Occipital lobe (tissue), 2 donors: Measurements from ENCODE around the gene NMNAT1. TPM values are rescaled to one million over a fixed set of nuclear protein-coding genes. Genes with fewer than 3 reads are reported as not detected.
"Not testable (repeated sequence)": the region's sequence is repeated elsewhere in the genome, so short reads cannot be mapped to it uniquely, and the experiment has no call there.

Experiments used
- DNase-seq: peaks from one replicate; lab custom pipeline; 2025; lab: John Stamatoyannopoulos, UW
- total RNA-seq: library from RNA; depleted of rRNA; stranded (reverse); fragments of >200 nt; gene quantifications from one replicate; pipeline ENCODE4 v1.2.3, GENCODE V29; 2014

Gene NMNAT1
- 6.1 TPM for total RNA-seq

DNA sequence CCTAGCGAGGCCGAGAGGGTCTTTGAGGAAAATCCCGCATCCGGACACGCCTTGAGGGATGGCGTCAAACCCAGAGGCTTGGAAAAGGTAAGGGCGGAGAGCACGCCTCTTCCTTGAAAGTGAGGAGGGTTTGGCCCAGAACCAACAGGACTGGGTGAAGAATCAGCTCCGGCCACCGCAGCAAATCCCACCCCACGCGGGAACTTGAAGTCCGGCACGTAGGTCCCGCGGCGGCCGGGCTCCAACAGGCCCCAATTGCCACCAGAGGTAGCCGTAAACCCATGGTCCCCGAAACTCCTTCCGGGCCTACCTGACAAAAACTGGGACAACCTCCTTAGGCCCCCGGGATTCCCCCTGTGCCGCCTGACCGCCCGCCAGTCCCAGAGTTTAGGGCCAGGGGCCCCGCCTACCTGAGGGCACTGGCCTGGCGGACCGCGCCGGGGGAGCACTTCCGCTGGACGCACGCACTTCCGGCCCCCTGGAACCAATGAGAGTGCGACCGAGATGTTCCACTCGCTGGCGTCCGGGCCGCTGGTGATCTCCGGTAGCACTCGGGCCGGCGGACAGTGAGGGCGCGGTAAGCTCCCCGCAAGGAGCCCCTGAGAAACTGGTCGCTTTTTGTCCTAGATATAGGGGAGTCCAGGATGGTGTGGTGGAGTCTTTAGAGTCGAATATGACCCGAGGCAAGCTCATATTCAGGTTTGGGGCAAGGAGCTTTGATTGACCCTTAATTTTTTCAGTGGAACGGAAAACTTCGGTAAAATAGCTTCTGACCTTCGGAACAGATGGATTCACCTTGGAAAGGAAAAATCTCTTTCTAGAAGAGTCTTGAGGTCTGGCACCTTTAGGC is at the start of gene NMNAT1, which contains the start of gene LZIC:
NMNAT1 (plus strand) TSS at position 537 of the 850 bp plus-strand sequence. CDS start 28,599 bp downstream, outside the sequence.
LZIC (minus strand) TSS at position 453 of the 850 bp plus-strand sequence. CDS start 6,772 bp downstream, outside the sequence.
- peak; percentile 90 for DNase-seq

DNA sequence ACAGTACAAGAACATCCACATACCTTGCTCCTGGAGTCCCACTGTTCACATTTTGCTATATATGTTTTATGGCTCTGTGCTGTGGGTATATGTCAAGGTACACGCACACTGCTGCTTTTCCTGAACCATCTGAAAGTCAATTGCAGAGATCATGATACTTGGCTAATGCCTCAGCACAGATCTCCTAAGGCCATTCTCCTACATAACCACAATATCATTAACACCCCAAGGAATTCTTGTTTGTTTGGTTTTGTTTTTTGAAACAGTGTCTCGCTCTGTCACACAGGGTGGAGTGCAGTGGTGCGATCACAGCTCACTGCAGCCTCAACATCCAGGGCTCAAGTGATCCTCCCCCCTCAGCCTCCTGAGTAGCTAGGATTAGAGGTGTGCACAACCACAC is 49.2 kb upstream of the NMNAT1 start:
- no peak for DNase-seq

DNA sequence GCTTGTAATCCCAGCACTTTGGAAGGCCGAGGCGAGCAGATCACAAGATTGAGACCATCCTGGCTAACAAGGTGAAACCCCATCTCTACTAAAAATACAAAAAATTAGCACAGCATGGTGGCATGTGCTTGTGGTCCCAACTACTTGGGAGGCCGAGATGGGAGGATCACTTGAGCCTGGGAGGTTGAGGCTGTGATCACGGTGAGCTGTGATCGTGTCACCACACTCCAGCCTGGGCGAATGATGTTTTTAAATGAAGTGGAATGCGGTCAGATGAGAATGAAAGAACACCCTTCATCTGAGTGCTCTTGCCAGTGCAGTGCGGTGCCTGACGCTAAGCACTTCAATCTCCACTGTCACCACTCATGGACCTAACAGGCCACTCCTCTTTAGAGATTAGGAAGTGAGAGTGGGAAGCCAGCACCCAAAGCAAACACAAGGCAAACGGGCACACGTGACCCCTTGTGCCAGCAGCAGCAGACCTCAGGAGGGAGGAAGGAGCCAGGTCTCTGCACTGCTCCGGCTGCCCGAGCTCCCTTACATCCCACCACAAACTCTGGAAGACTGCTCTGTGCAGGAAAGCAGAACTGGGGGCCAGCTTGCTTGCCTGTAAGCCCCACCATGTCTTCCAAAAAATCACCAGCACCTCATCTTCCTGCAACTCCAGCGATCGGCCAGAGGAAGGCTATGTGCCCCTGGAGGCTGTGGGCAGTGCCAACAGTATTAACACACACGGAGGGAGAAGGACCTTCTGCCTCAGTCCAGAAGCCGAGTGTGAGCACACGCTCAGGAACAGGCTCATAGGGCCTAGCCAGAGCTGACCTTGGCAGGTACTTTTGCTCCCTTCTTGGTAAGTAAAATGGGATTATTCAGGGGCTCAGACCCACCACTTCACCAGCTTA is 42.9 kb upstream of the NMNAT1 start:
- DNase-seq: no peak

DNA sequence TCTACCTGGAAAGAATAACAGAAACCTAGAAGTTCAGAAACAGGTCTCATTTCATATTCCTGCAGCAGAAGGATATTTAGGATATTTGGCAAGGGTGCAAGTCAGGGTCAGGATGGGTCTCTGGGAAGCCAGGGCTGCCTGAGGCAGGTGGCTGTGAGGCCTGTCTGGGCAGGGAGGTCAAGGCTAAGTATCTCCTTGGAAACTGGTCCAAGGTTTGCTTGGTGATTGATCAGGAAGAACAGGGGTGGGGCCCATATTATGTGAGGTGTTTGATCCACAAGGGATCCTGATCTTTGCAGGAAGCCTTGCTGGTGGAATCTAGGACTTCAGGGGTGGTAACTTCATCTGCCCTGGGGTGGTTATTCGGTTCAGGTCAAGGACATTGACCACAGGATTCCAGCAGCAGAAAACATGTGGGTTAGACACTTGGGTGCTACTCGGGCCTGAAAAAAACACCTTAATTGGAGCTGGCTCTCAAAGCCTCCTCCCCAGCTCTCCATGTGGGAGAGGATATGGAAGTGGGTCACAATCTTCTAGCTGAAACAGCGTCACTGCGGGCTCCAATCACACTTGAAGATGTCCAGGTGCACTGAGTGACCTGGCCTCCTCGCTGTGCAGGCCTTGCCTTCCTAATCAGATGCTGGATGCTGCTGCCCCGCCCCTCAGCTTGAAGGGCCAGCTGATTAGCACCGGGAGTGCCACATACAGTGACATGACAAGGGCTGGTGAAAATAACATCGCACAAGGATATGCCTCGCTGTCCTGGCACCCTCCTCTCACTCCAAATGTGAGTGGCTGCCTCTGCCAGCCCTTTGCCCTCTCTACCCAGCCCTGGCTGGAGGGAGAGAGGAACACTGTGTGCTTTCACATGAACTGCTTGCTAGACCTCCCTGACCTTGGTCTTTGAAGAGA is 41.9 kb upstream of the NMNAT1 start:
- no peak for DNase-seq

DNA sequence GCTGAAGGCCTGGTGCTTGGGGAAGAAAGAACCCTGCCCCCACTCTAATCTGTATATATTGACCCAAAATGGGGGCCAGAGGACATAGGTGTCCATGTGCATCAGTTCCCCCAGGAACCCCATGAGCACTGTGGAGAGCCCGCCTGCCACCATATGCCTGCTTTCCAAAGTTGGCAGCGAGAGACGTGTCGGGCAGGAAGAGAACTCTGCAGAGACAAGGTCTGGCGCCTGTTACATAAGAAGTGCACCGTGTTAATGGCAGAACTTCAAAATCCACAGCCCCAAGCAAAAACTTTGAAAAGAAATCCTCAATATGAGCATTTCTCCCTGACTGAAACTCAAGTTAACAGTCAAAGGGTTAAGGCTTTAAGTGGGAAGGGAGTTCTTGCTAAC is 41.2 kb upstream of the NMNAT1 start:
- DNase-seq: no peak

DNA sequence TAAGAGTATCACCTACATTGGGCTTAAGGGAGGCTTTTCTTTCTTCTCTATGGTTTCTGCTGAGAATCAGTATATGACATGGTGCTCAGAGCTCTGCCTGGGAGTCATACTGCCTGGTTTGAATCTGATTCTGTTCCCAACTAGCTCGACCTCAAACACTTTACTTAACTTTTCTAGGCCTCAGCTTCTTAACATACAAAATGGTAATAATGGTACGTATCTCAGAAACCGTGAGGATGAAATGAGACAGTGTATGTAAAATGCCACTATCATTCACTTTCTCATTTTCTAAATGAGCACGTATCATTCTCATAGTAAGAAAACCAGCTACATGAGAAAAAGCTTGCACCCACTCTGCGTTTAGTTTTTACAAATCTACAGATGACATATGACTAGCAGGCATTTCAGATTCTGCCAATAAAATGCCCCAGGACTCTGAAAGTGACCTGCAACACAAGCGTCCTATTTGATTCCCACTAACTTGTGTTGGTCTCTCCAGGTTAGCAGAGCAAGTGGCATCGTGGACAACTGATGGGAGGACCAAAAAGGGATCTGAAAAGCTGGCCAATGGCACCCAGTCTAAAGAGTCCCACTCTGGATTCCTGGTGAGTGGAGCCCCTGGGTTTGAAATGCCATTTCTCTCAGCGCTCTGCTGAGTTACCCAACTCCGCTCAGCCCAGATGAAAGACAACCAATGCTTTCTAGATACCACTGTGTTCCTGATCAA is 39.3 kb upstream of the NMNAT1 start:
- DNase-seq: no peak

DNA sequence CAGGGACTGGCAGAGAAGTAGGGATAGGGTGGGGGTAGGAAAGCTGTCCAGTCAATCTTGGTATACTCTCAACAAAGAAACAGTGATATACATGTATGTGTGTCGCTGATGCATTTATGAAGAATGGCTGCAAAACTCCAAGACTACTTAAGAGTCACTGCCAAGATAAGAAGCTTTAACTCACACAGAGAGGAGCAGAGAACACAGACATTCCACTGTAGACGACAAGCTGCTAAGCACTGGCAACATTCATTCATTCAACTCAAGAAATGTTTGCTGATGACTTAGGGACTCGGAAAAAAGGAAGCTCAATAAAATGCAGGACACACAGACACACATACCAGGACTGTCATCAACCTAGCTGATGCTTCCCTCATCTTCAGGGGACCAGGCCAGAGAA is 38.7 kb upstream of the NMNAT1 start:
- DNase-seq: no peak

DNA sequence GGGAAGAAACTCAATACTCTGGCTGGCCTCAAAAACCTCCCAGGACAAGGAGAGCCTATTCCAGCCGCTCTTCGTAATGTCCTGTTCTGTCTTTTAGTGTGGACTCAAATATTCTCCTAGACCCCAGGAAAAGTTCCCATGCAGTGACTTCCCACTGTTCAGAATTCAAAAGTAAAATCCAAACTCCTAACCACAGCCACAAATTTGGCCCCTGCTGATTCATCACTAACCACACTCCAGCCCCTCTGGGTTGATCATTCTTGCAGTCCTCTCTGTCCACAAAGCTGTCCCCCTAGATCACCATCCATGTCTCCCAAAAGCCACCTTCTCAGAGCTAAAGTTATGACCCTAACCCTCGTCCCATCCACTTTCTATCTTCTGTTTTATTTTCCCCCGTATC is 38.3 kb upstream of the NMNAT1 start:
- DNase-seq: no peak

DNA sequence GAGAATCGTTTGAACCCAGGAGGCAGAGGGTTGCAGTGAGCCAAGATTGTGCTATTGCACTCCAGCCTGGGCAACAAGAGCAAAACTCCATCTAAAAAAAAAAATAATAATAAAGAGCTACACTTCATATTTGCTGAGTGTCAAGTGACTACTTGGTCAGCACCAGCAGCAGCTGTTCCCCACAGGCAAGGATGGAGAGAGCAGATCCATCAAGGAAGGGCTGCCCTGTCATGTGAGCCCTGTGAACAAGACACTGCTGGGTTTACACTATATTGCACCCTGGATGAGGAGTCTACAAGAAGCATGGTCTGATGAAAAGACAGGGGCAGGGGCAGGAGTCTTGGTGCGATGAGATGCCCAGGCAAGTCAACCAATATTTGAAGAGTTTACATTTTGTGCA is 36.8 kb upstream of the NMNAT1 start:
- no peak for DNase-seq

DNA sequence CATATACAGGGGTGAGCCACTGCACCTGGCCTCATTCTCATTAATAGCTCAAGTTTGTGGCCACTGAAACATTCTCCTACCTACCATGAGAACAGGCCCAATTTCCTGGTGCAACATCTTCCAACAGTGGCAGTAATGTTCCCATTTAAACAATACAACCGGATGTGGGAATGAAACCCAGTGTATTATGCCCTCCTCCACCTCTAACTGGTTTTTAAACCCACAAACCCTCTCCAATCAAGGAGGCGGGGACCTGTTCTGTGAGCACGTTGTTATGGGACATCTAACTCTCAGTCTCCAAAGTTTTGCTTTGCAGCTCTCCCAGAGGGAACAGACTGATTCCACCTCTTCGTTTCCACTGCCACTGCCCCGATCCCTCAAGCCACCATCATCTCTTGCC is 35.8 kb upstream of the NMNAT1 start:
- DNase-seq: no peak

DNA sequence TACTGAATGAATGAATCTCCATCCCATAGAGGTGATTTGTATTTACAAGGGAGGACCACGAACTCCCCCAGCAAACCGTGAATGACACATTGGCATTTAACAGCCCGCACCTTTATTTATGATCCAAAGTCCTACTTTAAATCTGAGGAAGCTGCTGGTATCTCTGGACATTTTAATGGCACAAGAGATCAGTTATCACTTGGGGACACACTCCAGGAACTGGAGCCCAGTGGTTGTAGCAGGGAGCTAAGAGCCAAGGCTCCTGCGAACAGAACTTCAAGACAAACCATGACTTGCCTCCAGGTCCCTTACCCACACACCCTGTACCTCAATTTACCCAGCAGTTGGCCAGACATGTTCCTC is 34.4 kb upstream of the NMNAT1 start:
- no peak for DNase-seq

DNA sequence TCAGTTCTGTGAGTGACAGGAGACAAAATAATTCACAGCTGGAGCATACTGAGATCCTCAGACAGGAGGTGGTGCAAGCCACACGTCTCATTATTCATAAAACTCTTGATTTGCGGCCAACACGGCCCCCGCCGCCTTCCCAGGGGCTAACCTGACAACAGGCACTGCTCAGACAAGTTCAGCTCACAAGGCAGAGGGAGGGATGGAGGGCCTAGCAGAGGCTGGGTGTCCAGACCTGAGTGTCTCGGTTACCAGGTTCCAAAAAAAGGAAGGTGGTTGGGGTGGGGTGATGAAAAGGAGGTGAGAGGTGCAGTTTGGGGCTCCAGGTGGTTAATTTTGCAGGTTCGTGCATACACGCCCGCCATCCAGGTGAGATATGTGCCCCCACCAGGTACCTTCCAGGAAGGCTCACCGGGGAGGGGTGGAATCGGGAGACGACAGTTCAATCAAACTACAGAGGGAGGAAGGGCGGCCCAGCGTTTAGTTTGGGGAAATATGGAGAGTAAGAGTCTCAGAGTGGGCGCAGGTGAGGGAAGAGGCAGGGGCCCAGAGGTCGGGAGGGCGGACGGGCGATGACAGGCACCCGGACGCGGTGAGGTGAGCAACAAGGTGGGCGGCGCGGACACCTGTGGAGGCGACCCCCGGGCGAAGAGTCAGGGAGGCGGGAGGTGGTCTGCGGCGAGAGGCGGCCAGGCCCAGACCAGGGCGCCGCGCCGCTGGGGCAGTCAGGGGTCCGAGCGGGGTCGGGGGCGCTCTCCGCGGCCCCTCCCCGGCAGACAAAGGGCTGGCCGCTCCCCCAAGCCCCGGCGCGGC is 33.8 kb upstream of the NMNAT1 start:
- no peak for DNase-seq

DNA sequence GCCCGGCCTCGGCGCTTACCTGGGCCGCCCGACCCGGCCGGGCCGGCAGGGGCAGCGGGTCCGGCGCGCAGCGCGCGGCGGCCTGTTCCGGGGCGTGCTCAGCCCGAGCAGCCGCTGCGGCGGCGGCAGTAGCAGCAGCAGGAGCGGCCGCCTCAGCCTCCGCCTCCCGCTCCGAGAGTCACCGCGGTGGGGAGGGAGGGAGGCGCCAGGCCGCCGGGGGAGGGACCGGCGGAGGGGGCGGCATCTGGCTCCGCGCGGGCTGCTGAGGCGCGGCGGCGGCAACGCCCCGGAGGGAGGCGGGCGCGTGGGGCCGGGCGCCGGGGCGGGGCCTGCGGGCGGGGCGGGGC is 33.2 kb upstream of the NMNAT1 start, which contains the start of gene CTNNBIP1:
CTNNBIP1 (minus strand) TSS at position 194 of the 347 bp plus-strand sequence. CDS start 38,205 bp downstream, outside the sequence.
- no peak for DNase-seq

DNA sequence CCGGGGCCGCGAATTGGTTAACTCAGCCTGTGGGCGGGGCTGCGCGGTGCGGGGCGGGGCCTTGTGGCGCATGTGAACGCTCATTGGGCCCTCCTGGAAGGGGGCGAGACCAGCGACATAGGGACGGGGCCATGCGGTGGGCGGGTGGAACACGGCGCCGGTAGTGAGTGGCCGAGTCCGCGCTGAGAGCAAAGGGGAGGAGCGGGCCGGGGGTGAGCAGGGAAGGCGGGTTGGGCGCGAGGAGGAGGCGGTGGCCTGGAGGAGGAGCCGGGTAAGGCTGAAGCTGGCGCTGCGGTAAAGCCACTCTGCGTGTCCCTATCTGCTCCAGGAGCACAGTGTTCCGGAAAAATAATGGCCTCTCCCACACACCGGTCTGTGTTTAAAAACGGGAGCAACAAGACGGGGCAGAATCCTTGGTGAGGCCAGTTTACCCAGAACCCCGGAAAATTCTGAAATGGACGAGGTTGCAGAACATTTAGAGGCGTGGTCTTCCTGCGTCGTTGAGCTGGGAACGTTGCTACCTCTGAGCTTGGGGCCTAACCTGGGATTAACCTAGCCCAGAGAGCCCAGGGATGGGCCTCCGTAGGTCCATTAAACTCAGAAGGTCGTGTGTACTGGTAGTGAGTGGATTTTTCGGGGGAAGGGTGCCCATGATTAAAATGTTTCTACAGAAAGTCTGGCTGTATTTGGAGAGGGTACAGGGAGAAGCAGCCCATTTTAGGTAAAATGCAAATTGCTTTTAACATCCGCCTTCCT is 32.7 kb upstream of the NMNAT1 start:
- DNase-seq: peak; percentile 100

DNA sequence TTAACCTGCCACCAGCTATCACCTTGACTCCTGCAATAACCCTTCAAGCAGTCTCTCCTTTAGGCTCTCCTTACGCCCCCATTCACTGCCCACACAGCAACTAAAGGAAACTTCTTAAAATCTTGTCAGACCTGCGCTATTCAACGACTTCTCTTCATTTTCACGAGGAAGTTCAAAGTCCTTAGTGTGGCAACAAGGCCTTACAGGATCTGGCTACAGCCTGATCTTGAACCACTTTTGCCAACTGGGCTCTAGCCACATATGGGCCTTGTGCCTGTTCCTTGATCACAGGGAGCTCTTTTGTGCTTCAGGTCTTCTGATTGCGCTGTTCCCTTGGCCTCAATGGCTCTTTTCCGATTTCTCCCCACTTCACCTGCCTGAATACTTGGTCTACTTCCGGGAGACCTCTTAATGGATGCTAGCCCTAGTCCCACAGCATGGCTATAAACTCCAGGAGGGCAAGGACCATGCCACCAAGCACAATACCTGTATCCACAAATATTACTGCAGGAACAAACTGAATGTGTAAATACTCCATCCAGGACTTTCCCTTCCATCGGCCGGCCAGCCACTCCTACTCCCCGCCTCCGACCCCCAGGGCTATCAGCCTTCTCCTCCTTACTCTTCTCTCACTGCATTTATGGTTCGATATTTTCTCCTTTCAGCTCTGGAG is 30.9 kb upstream of the NMNAT1 start:
- no peak for DNase-seq

DNA sequence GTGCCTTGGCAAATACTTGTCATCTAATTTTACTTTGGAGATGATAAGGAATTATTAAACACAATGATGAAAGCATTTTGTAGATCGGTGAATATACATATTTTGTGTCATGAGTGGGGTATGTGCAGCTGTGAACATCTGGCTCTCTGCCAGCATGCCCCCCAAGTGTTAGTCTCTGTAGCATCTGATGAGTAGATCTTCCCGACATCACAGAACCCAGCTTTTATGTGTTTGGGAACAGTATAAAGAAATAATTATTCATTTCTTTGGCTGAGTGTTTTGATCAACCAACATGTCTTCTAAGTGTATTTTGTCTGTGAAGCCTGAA is 28.7 kb upstream of the NMNAT1 start:
- DNase-seq: no peak

DNA sequence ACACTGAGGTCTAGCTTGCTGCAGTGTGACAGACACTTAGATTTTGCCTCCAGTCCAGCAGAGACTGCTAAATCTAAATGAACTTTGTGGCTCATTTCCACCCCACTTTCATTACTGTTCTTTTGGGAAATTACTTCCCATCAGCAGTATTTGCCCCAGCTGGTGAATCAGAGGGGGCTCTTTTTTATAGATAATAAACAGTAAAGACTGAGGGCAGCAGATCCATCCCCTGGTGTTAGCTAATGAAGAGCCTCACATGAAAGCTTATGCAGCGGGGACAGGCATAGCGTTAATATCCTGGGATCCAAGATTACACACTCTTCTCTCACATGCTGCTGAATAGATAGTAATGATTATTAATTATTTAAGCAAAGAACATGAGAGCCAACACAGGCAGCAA is 26.8 kb upstream of the NMNAT1 start:
- no peak for DNase-seq

DNA sequence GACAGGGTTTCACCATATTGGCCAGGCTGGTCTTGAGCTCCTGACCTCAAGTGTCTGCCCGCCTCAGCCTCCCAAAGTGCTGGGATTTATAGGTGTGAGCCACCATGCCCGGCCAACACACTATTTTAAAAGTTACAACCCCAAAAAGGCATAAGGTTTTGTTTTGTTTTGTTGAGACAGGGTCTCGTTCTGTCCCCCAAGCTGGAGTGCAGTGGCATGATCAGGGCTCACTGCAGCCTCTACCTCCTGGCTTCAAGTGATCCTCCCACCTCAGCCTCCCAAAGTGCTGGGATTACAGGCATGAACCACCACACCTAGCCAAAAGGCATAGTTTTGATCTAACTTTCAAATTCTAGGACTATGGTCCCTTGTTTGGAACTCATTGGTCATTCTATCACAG is 25.8 kb upstream of the NMNAT1 start:
- not testable (repeated sequence) for DNase-seq

DNA sequence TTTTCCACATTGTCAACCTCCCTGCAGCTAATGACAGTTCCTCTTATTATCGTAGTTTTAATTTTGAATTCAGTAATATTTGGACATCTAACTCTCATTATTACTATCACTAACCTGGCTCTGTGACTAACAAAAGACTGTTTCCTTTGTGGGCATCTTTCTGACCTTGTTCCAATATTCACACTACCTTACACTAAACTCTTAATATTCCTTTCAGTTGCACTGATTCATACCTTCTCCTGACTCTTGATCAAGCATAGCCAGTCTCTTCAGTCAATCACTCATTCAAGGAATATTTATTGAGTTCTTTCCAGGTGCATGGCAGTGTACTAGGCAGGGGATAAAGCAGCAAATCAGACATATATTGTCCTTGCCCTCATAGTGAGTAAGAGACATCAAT is 25.4 kb upstream of the NMNAT1 start:
- no peak for DNase-seq
